NCI-H1694 (cell line): ENCODE measurements around the gene PDE12.
A peak's percentile ranks its signal among the peaks of the same experiment; 100 is the strongest.
"Not testable (repeated sequence)": the region's sequence is repeated elsewhere in the genome, so short reads cannot be mapped to it uniquely, and the experiment has no call there.

Experiments used
- DNase-seq: peaks from one replicate; lab custom pipeline; 2025; lab: John Stamatoyannopoulos, UW

The PDE12 gene

DNA sequence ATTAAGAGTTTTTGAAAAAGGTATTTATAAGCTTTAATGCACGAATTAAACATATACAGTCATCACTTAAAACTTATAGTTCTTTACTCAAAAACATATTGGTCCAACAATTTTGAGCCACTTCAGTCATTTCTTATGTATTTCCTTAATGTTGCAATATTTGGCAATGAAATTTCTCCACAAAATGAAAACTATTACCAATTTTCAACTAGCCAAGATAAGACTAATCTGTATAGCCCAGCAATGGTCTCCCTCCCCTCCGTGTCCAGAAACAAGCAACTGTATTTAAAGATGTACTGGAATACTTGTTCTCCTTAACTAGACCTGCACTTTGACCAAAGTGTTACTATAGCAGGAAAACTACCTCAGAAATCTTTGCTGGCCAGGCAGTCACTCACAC is 31.8 kb downstream of the PDE12 start:
- DNase-seq: no peak

DNA sequence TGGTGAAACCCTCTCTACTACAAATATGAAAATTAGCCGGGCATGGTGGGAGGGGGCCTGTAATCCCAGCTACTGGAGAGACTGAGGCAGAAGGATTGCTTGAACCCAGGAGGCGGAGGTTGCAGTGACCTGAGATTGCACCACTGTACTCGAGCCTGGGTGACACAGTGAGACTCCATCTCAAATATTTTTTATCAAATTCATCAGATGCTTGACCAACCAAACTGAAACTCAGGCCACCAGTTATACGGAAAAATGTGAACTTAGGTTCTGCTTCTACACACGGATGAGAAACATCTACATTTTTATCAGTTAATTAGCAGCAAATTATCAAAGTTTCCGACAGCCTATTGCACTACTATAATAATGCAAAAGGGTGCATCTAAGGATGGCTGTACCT is 36.2 kb downstream of the PDE12 start:
- no peak for DNase-seq

DNA sequence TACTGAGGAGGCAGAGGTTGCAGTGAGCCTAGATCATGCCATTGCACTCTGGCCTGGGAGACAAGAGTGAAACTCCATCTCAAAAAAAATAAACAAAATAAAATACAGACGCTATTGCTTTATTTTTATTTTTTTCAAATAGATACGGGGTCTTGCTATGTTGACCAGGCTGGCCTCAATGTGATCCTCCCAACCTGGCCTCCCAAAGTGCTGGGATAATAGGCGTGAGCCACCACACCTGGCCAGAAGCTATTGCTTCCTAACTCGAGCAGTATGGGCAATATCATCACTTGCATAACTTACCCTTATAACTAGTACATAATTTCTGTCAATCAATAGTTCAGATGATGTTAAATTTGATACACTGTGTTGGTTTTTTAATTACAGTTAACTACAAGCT is 38.1 kb downstream of the PDE12 start:
- DNase-seq: no peak

DNA sequence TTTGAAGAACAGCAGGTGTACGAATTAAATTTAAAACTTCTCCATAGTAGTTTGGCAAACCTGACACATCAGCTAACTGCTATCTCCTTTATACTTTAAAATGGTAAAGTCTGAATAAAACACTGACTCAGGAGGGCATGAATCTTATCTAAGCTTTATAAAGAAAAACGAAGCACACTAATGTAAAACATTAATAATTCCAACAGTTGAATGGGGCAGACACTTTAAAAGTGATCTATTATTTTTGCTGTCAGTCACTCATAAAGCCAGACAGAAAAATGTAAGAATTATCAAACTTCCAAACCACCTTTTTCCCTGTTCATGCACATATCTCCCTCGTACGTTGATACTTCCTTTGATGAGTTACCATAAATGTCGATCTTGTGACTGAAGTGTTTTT is 38.5 kb downstream of the PDE12 start:
- DNase-seq: no peak

DNA sequence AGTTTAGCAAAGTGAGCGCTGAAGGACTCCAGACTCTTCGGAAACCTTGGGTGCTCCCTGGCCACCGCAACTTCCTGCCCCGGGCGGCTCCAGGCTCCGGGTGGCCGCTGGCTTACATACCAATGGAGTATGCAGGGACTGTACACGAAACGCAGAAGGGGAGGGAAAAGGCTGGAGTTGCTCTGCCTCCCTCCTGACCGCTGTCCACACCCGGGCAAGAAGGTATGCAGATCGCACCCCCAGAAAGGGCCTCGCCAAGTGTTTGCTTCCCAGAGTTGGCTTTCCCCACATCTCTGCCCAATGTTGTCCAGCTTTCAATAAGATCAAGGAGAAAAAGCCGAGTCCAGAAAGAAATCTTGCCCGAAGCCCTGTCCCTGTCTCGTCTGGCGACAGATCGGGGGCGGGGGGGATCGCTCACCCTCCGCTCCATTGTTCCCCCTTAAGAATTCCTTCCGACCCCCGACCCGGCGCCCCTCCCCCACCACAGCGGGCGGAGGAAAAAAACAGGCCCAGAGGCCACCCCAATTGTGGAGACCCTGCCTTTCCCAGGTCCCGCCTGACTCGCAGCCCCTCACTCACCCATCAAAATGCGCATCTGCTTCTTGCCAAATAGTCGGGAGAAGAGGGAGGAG is 40.5 kb downstream of the PDE12 start:
- DNase-seq: no peak

- DNase-seq: peak; percentile 82
Observed at GRCh38 chr3:57597127-57597923, 41.3 kb downstream of the PDE12 start, which contains the start of gene ARF4. Gene ARF4 (minus strand): TSS chr3:57597344. CDS start chr3:57597140, 204 bp downstream.

GRCh38 chr3:57598765-57599360 is 42.8 kb downstream of the PDE12 start:
- DNase-seq: no peak

GRCh38 chr3:57600195-57600594 is 44.1 kb downstream of the PDE12 start:
- DNase-seq: no peak

DNA sequence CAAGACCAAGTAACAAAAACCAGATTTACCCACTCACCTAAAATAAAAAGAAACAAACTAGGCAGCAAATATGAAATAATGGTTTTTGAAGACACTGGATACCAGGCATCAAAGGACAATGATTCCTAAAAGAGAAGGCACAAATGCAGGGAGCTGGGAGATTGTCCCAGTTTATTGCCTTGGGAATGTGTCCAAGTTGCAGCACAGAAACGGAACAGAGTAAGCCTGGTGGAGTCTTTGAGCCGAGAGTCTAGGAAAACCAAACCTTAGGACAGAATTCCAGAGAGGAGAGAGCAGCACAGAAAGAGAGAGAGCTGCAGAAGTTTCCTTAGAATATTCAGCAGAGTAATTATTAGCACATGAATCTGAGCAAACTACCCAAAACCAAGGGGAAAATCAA is 48.9 kb downstream of the PDE12 start:
- DNase-seq: no peak

GRCh38 chr3:57605683-57606082 is 49.6 kb downstream of the PDE12 start:
- no peak for DNase-seq

DNA sequence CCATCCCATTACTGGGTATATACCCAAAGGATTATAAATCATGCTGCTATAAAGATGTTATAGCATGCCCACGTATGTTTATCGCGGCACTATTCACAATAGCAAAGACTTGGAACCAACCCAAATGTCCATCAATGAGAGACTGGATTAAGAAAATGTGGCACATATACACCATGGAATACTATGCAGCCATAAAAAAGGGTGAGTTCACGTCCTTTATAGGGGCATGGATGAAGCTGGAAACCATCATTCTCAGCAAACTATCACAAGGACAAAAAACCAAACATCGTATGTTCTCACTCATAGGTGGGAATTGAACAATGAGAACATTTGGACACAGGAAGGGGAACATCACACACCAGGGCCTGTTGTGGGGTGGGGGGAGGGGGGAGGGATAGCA is 55.8 kb downstream of the PDE12 start:
- not testable (repeated sequence) for DNase-seq

GRCh38 chr3:57616233-57616632 is 60.2 kb downstream of the PDE12 start:
- DNase-seq: no peak
